ENCODE data around the gene ACAT1.
A peak's percentile ranks its signal among the peaks of the same experiment; 100 is the strongest.
"Not testable (repeated sequence)": the region's sequence is repeated elsewhere in the genome, so short reads cannot be mapped to it uniquely, and the experiment has no call there.

The ACAT1 gene

GRCh38 chr11:108120936-108121273 is 462 bp upstream of the ACAT1 start:
- H3K4me1 ChIP-seq (ENCODE audit: control insufficient read depth, insufficient read depth, low read length); H3K9ac ChIP-seq (ENCODE audit: low read depth, low read length); H3K27me3 ChIP-seq (ENCODE audit: control insufficient read depth, insufficient read depth, low read length); H3K9me3 ChIP-seq (ENCODE audit: control insufficient read depth, insufficient read depth, low read length); H3K36me3 ChIP-seq (ENCODE audit: control insufficient read depth, insufficient read depth, low read length): not testable (repeated sequence)
- H3K4me3 ChIP-seq (ENCODE audit: low read depth, low read length), result peak overlapping the region; percentile 88

DNA sequence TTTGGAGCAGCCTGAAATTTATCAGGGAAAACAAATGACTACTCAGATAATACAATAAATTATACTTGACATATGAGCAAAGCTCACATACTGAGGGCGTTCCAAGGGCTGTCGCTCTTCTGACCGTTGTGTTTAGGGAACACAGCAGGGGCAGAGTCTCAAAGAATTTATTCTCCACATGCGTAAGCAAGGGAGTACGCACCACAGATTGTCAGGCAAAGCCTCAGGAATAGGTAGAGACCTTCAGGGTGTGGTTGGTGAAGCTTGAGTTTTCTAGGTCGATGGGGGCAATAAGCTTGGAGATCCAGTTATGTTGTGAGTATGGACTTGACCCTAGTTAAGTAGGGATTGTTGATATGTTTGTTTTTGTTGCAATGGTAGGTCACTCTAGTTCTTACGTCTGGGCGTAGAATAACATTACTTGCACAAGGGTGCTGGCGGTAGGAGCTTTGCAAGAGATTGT is 830 bp downstream of the ACAT1 start:
- Histone ChIP-seq H3K4me3 (ENCODE audit: low read depth, low read length) (peak overlapping the region; percentile 88), H3K9me3 (ENCODE audit: control insufficient read depth, insufficient read depth, low read length) (no peaks in the 10 kb centered on the region), H3K9ac (ENCODE audit: low read depth, low read length) (no peak overlapping the region), H3K27me3 (ENCODE audit: control insufficient read depth, insufficient read depth, low read length) (peaks cover 10% of the 10 kb centered on the region), H3K36me3 (ENCODE audit: control insufficient read depth, insufficient read depth, low read length) (no peaks in the 10 kb centered on the region), H3K4me1 (ENCODE audit: control insufficient read depth, insufficient read depth, low read length) (no peaks in the 10 kb centered on the region)

DNA sequence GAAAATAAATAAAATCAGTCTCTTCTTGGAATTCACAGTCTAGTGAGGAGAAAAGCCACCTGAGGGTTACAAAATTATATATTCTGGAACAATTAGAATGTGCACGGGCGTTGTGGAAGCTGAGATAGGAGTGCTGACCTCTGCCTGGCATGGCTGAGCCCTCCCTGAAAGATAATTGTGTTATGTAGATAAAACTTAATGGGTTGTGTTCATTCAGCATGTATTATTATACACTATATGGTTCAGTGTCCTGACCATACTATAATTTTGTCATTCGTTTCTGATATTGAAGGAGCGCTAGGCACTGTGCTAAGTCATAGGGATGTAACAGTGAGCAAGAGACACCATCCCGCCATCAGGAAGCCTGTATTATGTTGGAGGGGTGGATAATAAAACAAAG is 3.7 kb downstream of the ACAT1 start:
- Histone ChIP-seq H3K9ac (ENCODE audit: low read depth, low read length) (no peak overlapping the region), H3K27me3 (ENCODE audit: control insufficient read depth, insufficient read depth, low read length) (peaks cover 10% of the 10 kb centered on the region), H3K4me1 (ENCODE audit: control insufficient read depth, insufficient read depth, low read length) (no peaks in the 10 kb centered on the region), H3K4me3 (ENCODE audit: low read depth, low read length) (no peak overlapping the region), H3K36me3 (ENCODE audit: control insufficient read depth, insufficient read depth, low read length) (no peaks in the 10 kb centered on the region), H3K9me3 (ENCODE audit: control insufficient read depth, insufficient read depth, low read length) (no peaks in the 10 kb centered on the region)

- Histone ChIP-seq H3K9ac (ENCODE audit: low read depth, low read length) (no peak overlapping the region), H3K9me3 (ENCODE audit: control insufficient read depth, insufficient read depth, low read length) (no peaks in the 10 kb centered on the region), H3K4me3 (ENCODE audit: low read depth, low read length) (no peak overlapping the region), H3K27me3 (ENCODE audit: control insufficient read depth, insufficient read depth, low read length) (no peaks in the 10 kb centered on the region), H3K4me1 (ENCODE audit: control insufficient read depth, insufficient read depth, low read length) (no peaks in the 10 kb centered on the region), H3K36me3 (ENCODE audit: control insufficient read depth, insufficient read depth, low read length) (no peaks in the 10 kb centered on the region)
Observed at GRCh38 chr11:108128772-108129171, 7.4 kb downstream of the ACAT1 start.

DNA sequence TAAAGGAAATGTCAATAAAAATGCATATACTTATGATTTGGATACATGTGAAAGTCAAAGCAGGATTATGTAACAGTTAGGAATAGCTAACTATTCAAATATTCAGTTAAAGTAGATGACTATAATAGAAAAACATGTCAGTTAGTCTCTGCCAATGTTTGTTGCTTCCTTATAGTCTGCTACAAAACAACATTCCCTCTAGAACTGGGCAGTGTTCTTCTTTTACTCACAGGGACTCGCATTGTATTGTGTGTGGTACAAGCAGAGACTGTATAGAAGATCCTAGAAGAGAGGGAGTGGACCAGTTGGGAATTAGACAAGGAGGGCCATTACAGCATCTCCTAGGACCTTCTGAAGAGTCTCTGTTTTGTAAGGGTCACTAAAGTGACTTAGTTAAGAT is 10.6 kb downstream of the ACAT1 start:
- Histone ChIP-seq H3K9ac (ENCODE audit: low read depth, low read length) (no peak overlapping the region), H3K9me3 (ENCODE audit: control insufficient read depth, insufficient read depth, low read length) (no peaks in the 10 kb centered on the region), H3K36me3 (ENCODE audit: control insufficient read depth, insufficient read depth, low read length) (no peaks in the 10 kb centered on the region), H3K27me3 (ENCODE audit: control insufficient read depth, insufficient read depth, low read length) (no peaks in the 10 kb centered on the region), H3K4me1 (ENCODE audit: control insufficient read depth, insufficient read depth, low read length) (no peaks in the 10 kb centered on the region), H3K4me3 (ENCODE audit: low read depth, low read length) (no peak overlapping the region)

GRCh38 chr11:108132993-108133538 is 11.7 kb downstream of the ACAT1 start:
- not testable (repeated sequence) for H3K36me3 ChIP-seq (ENCODE audit: control insufficient read depth, insufficient read depth, low read length); H3K4me1 ChIP-seq (ENCODE audit: control insufficient read depth, insufficient read depth, low read length); H3K9ac ChIP-seq (ENCODE audit: low read depth, low read length); H3K27me3 ChIP-seq (ENCODE audit: control insufficient read depth, insufficient read depth, low read length); H3K4me3 ChIP-seq (ENCODE audit: low read depth, low read length); H3K9me3 ChIP-seq (ENCODE audit: control insufficient read depth, insufficient read depth, low read length)

GRCh38 chr11:108135845-108136544 is 14.6 kb downstream of the ACAT1 start:
- Histone ChIP-seq H3K4me1 (ENCODE audit: control insufficient read depth, insufficient read depth, low read length) (no peaks in the 10 kb centered on the region), H3K9ac (ENCODE audit: low read depth, low read length) (no peak overlapping the region), H3K36me3 (ENCODE audit: control insufficient read depth, insufficient read depth, low read length) (peaks cover 3% of the 10 kb centered on the region), H3K4me3 (ENCODE audit: low read depth, low read length) (no peak overlapping the region), H3K9me3 (ENCODE audit: control insufficient read depth, insufficient read depth, low read length) (no peaks in the 10 kb centered on the region), H3K27me3 (ENCODE audit: control insufficient read depth, insufficient read depth, low read length) (no peaks in the 10 kb centered on the region)

DNA sequence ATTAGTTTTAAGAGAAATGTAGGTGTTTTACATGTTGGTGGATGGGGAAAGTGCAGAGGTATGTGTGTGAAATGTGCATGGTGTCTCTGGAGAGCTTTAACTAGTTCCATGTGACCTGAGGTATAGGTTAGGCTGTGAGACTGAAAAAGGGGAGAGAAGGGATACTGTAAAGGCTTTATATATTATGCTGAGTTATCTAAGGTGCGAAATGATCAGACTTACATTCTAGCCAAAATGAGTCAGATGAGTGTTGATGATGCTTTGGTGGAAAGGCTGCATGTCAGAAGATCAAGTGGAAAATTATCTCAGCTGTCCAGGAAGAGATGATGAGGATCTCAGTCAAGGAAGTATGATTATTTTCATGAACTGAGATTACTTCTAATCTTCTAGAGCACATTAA is 15.8 kb downstream of the ACAT1 start:
- H3K36me3 ChIP-seq (ENCODE audit: control insufficient read depth, insufficient read depth, low read length), result peaks cover 3% of the 10 kb centered on the region
- H3K4me1 ChIP-seq (ENCODE audit: control insufficient read depth, insufficient read depth, low read length), result no peaks in the 10 kb centered on the region
- H3K9me3 ChIP-seq (ENCODE audit: control insufficient read depth, insufficient read depth, low read length), result no peaks in the 10 kb centered on the region
- H3K9ac ChIP-seq (ENCODE audit: low read depth, low read length), result no peak overlapping the region
- no peak overlapping the region for H3K4me3 ChIP-seq (ENCODE audit: low read depth, low read length)
- no peaks in the 10 kb centered on the region for H3K27me3 ChIP-seq (ENCODE audit: control insufficient read depth, insufficient read depth, low read length)

GRCh38 chr11:108142304-108142703 is 20.9 kb downstream of the ACAT1 start:
- no peaks in the 10 kb centered on the region for H3K27me3 ChIP-seq (ENCODE audit: control insufficient read depth, insufficient read depth, low read length)
- no peaks in the 10 kb centered on the region for H3K9me3 ChIP-seq (ENCODE audit: control insufficient read depth, insufficient read depth, low read length)
- H3K4me3 ChIP-seq (ENCODE audit: low read depth, low read length), result no peak overlapping the region
- peaks cover 3% of the 10 kb centered on the region for H3K36me3 ChIP-seq (ENCODE audit: control insufficient read depth, insufficient read depth, low read length)
- H3K4me1 ChIP-seq (ENCODE audit: control insufficient read depth, insufficient read depth, low read length), result no peaks in the 10 kb centered on the region
- no peak overlapping the region for H3K9ac ChIP-seq (ENCODE audit: low read depth, low read length)

- no peak overlapping the region for H3K4me3 ChIP-seq (ENCODE audit: low read depth, low read length)
- H3K36me3 ChIP-seq (ENCODE audit: control insufficient read depth, insufficient read depth, low read length), result no peaks in the 10 kb centered on the region
- no peaks in the 10 kb centered on the region for H3K9me3 ChIP-seq (ENCODE audit: control insufficient read depth, insufficient read depth, low read length)
- no peak overlapping the region for H3K9ac ChIP-seq (ENCODE audit: low read depth, low read length)
- no peaks in the 10 kb centered on the region for H3K27me3 ChIP-seq (ENCODE audit: control insufficient read depth, insufficient read depth, low read length)
- H3K4me1 ChIP-seq (ENCODE audit: control insufficient read depth, insufficient read depth, low read length), result no peaks in the 10 kb centered on the region
Observed at GRCh38 chr11:108144615-108145014, 23.2 kb downstream of the ACAT1 start.

- peaks cover 10% of the 10 kb centered on the region for H3K36me3 ChIP-seq (ENCODE audit: control insufficient read depth, insufficient read depth, low read length)
- no peaks in the 10 kb centered on the region for H3K27me3 ChIP-seq (ENCODE audit: control insufficient read depth, insufficient read depth, low read length)
Observed at GRCh38 chr11:108147150-108147549, 25.8 kb downstream of the ACAT1 start.

DNA sequence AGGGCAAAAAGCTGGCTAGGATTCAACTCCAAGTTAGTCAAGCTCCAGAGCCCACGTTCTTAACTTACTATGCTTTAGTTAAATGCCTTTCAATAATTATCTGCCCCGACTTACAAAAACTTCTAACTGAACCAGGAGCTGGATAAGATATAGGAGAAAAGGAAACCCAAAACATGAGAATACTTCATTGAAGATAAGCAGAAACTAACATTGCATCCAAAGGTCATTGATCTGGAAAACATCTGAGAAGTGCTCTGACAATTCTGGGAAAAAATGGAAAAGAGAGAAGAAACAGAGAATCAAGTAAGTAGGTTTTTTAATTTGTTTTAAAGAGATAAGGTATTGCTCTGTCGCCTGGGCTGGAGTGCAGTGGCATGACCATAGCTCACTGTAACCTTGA is 27.2 kb downstream of the ACAT1 start:
- Histone ChIP-seq H3K9me3 (ENCODE audit: control insufficient read depth, insufficient read depth, low read length) (no peaks in the 10 kb centered on the region), H3K27me3 (ENCODE audit: control insufficient read depth, insufficient read depth, low read length) (no peaks in the 10 kb centered on the region), H3K4me3 (ENCODE audit: low read depth, low read length) (no peak overlapping the region), H3K4me1 (ENCODE audit: control insufficient read depth, insufficient read depth, low read length) (no peaks in the 10 kb centered on the region), H3K36me3 (ENCODE audit: control insufficient read depth, insufficient read depth, low read length) (peaks cover 10% of the 10 kb centered on the region), H3K9ac (ENCODE audit: low read depth, low read length) (no peak overlapping the region)

More at GRCh38 chr11:108147150-108147549, 25.8 kb downstream of the ACAT1 start:
- no peak overlapping the region for H3K9ac ChIP-seq (ENCODE audit: low read depth, low read length)
- H3K4me3 ChIP-seq (ENCODE audit: low read depth, low read length), result no peak overlapping the region
- H3K9me3 ChIP-seq (ENCODE audit: control insufficient read depth, insufficient read depth, low read length), result no peaks in the 10 kb centered on the region
- no peaks in the 10 kb centered on the region for H3K4me1 ChIP-seq (ENCODE audit: control insufficient read depth, insufficient read depth, low read length)

Data from iPS-15b (cell line).